Measurements from ENCODE around the gene BCAS3.

The BCAS3 gene

DNA sequence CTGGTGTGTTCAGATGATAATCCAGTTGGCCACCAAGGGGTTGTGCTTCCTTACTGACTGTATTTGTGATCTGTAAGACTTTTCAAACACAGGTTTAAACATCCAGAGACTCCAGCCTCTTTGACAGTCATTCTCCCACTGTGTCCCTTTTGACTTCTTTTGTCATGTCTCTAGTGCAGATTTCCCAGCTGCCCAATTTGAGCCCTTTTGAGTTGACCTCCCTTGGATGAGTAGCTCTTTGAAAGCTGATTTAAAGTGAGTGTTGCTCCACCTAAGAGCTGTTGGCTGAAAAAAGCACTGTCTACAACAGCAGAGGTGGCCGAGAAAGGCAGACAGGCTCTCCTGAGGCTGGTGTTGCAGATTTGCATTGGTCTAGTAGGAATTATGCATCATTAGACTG, 533.6 kb downstream of the BCAS3 start:
- Histone ChIP-seq H4K20me1 (ENCODE audit: insufficient read depth, low read length) (no peaks in the 10 kb centered on the region), H3K27ac (ENCODE audit: low read length) (no peak overlapping the region), H3K79me2 (ENCODE audit: low read length) (no peaks in the 10 kb centered on the region), H3K4me2 (ENCODE audit: low read length) (no peak overlapping the region), H2AFZ (ENCODE audit: low read depth, low read length) (no peak overlapping the region), H3K27me3 (ENCODE audit: low read depth, low read length) (peaks cover 8% of the 10 kb centered on the region; the same call in 1 of the 2 replicates), H3K9ac (ENCODE audit: low read length) (no peak overlapping the region), H3K4me1 (ENCODE audit: low read length) (peaks cover 17% of the 10 kb centered on the region), H3K9me3 (ENCODE audit: insufficient read depth, low read length) (no peaks in the 10 kb centered on the region), H3K4me3 (ENCODE audit: low read length) (no peak overlapping the region), H3K36me3 (replicated peaks; ENCODE audit: low read depth, low read length) (no peaks in the 10 kb centered on the region)
- TF ChIP-seq EZH2phosphoT487 (IDR thresholded peaks at IDR 0.05; ENCODE audit: low read depth) = no peak

DNA sequence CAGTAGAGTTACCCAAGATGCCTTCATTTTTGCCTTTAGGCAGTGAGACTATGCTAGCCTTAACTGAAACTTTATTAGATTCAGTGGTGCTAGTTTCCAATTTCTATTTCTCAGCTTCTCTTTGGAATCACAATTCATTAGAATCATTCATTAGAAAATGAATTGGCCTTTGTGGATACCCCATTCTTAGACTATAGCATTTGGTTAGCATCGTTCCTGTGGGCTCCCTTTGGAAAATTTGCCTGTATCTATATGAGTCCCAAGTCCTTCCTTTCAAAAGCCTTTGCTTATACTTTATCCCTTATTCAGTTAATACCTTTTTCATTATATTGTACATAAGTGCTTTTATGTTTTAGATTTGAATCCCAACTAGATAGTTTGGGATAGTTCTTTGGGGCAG, 535.0 kb downstream of the BCAS3 start:
- Histone ChIP-seq H2AFZ (ENCODE audit: low read depth, low read length) (no peak overlapping the region), H3K79me2 (ENCODE audit: low read length) (no peaks in the 10 kb centered on the region), H3K4me2 (ENCODE audit: low read length) (no peak overlapping the region), H3K4me1 (ENCODE audit: low read length) (peaks cover 10% of the 10 kb centered on the region), H3K4me3 (ENCODE audit: low read length) (no peak overlapping the region), H3K9ac (ENCODE audit: low read length) (no peak overlapping the region), H3K9me3 (ENCODE audit: insufficient read depth, low read length) (no peaks in the 10 kb centered on the region), H3K36me3 (replicated peaks; ENCODE audit: low read depth, low read length) (no peaks in the 10 kb centered on the region), H3K27ac (ENCODE audit: low read length) (no peak overlapping the region), H4K20me1 (ENCODE audit: insufficient read depth, low read length) (no peaks in the 10 kb centered on the region), H3K27me3 (ENCODE audit: low read depth, low read length) (peaks cover 8% of the 10 kb centered on the region; the same call in 1 of the 2 replicates)
- TF ChIP-seq, protein P1, sequence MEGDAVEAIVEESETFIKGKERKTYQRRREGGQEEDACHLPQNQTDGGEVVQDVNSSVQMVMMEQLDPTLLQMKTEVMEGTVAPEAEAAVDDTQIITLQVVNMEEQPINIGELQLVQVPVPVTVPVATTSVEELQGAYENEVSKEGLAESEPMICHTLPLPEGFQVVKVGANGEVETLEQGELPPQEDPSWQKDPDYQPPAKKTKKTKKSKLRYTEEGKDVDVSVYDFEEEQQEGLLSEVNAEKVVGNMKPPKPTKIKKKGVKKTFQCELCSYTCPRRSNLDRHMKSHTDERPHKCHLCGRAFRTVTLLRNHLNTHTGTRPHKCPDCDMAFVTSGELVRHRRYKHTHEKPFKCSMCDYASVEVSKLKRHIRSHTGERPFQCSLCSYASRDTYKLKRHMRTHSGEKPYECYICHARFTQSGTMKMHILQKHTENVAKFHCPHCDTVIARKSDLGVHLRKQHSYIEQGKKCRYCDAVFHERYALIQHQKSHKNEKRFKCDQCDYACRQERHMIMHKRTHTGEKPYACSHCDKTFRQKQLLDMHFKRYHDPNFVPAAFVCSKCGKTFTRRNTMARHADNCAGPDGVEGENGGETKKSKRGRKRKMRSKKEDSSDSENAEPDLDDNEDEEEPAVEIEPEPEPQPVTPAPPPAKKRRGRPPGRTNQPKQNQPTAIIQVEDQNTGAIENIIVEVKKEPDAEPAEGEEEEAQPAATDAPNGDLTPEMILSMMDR (IDR thresholded peaks at IDR 0.05; ENCODE audit: low read depth, low read length) = no peak
- no peak for TF ChIP-seq EZH2phosphoT487 (IDR thresholded peaks at IDR 0.05; ENCODE audit: low read depth)

DNA sequence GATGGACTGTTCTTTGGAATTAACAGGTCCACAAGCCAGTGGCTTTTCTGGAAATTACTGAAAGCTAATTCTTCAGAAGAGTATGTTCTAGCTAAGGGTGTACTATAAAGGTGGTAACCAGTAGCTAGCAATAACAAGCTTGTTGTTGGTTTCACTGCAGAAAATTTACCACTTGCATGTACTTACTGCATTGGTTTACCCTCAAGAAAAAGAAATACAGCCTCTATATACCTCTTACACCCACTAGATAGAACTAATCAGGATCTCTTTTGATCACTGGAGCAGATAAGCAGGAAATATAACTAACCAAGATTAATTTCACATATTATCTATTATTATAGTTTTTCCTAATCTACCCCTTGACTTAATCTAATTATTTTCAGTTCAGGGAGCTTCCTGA, 537.1 kb downstream of the BCAS3 start:
- Histone ChIP-seq H4K20me1 (ENCODE audit: insufficient read depth, low read length) (no peaks in the 10 kb centered on the region), H3K4me3 (ENCODE audit: low read length) (no peak overlapping the region), H3K4me1 (ENCODE audit: low read length) (peaks cover 6% of the 10 kb centered on the region), H3K79me2 (ENCODE audit: low read length) (no peaks in the 10 kb centered on the region), H3K9ac (ENCODE audit: low read length) (no peak overlapping the region), H3K27me3 (ENCODE audit: low read depth, low read length) (peaks cover 8% of the 10 kb centered on the region; the same call in 1 of the 2 replicates), H3K4me2 (ENCODE audit: low read length) (no peak overlapping the region), H3K27ac (ENCODE audit: low read length) (no peak overlapping the region), H3K36me3 (replicated peaks; ENCODE audit: low read depth, low read length) (no peaks in the 10 kb centered on the region), H2AFZ (ENCODE audit: low read depth, low read length) (no peak overlapping the region), H3K9me3 (ENCODE audit: insufficient read depth, low read length) (no peaks in the 10 kb centered on the region)
- no peak for TF ChIP-seq EZH2phosphoT487 (IDR thresholded peaks at IDR 0.05; ENCODE audit: low read depth)
- TF ChIP-seq, protein P1 (IDR thresholded peaks at IDR 0.05; ENCODE audit: low read depth, low read length) = no peak

DNA sequence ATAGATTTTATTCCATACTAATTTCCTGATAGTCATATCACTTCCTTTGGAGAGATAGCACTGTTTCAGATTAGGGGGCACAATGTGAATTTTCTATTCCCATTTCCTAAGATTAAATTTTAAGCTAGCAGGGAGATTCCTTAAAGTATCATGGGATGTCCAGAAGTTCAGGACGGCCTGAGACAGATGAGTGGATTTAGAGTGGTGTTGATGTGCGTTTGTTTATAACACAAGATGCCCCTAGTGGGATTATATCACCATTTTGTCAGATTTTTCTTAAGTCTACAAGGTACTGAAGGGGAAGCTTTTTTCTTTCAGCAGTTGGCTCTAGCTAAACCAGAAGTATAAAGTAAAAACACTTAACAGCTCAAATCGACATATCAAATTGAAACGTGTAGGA, 538.4 kb downstream of the BCAS3 start:
- H3K4me2 ChIP-seq (ENCODE audit: low read length) = no peak overlapping the region
- no peaks in the 10 kb centered on the region for H4K20me1 ChIP-seq (ENCODE audit: insufficient read depth, low read length)
- H2AFZ ChIP-seq (ENCODE audit: low read depth, low read length) = no peak overlapping the region
- no peaks in the 10 kb centered on the region for H3K36me3 ChIP-seq (replicated peaks; ENCODE audit: low read depth, low read length)
- no peak overlapping the region for H3K9ac ChIP-seq (ENCODE audit: low read length)
- no peak overlapping the region for H3K4me3 ChIP-seq (ENCODE audit: low read length)
- no peaks in the 10 kb centered on the region for H3K9me3 ChIP-seq (ENCODE audit: insufficient read depth, low read length)
- no peaks in the 10 kb centered on the region for H3K79me2 ChIP-seq (ENCODE audit: low read length)
- H3K27ac ChIP-seq (ENCODE audit: low read length) = no peak overlapping the region
- H3K4me1 ChIP-seq (ENCODE audit: low read length) = peaks cover 6% of the 10 kb centered on the region
- TF ChIP-seq EZH2phosphoT487 (IDR thresholded peaks at IDR 0.05; ENCODE audit: low read depth) = no peak
- TF ChIP-seq, protein P1 (IDR thresholded peaks at IDR 0.05; ENCODE audit: low read depth, low read length) = no peak
- H3K27me3 ChIP-seq (ENCODE audit: low read depth, low read length) = 0 out of 2 replicates have a peak, but pooled peaks cover 5% of the 10 kb centered on the region

Measured in OCI-LY3 (cell line).